ENCODE data around the gene HGFAC.

DNA sequence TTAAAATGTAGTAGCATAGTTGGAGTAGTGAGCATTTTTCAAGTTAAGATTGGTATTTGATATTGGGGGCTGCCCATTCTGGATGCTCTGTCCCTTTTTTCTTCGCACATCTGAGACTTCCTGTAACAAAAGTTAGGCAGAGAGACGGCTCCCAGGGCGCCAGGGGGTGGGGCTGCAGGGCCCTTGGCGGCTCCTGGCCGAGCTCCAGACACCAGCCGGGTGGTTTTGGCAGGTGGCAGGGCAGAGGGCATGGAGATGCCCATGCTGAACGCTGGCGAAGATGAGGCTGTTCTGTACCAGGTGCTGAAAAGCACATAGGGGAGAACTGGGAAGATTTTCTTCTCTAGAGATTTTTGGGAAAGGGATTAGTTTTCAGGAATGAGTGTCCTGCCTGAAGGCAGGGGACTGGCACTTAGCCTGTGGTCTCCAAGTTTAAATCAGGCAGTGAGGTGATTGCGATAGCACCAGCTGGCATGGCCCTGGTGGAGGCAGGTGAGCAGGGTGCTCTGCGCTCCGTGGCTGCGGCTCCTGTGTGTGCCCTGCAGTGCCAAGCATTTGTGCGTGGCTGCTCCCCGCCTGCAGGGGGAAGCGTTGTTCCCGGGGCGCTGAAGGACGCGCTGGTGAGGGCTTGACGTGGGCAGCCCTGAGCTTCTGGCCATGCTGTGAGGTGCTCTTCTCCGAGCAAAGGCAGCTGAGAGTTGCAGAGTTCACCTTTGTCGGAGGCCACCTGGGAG lies 23.6 kb upstream of the HGFAC start:
- TF ChIP-seq CTCF (IDR thresholded peaks at IDR 0.05; ENCODE audit: insufficient read depth, low read length) (peak; percentile 39), POLR2AphosphoS5 (IDR thresholded peaks at IDR 0.05; ENCODE audit: low read depth) (no peak), REST (IDR thresholded peaks at IDR 0.05; ENCODE audit: insufficient replicate concordance, low read depth) (no peak)
